ENCODE results near the gene LIPM. TPM values are rescaled to one million over a fixed set of nuclear protein-coding genes. Genes with fewer than 3 reads are reported as not detected.

Gene LIPM
- total RNA-seq, result not detected

GRCh38 chr10:88802523-88803285, at the start of gene LIPM:
Gene LIPM, plus strand, starts transcription at chr10:88802730. Its CDS starts 167 bp downstream, at chr10:88802897.

GRCh38 chr10:88759366-88760101, 43.0 kb upstream of the LIPM start, which contains the start of gene LIPN:
Gene LIPN, plus strand, starts transcription at chr10:88760020. Its CDS starts 1,386 bp downstream, at chr10:88761406.

GRCh38 chr10:88851706-88852105, 49.2 kb downstream of the LIPM start, which contains the start of gene ANKRD22:
Gene ANKRD22, minus strand, starts transcription at chr10:88851844. Its CDS starts 237 bp downstream, at chr10:88851607.

Other genes starting within 250 kb of the LIPM start
- gene RNLS, start 219.4 kb upstream of the LIPM start, total RNA-seq, result 1 to 10 TPM; 1.5 to 1.9 TPM
- not detected for gene LIPJ, start 216.0 kb upstream of the LIPM start, total RNA-seq
- gene LIPF, start 138.3 kb upstream of the LIPM start, total RNA-seq, result not detected
- not detected for gene LIPK, start 96.5 kb upstream of the LIPM start, total RNA-seq
- not detected for gene LIPN, start 42.7 kb upstream of the LIPM start, total RNA-seq
- gene ANKRD22, start 49.1 kb downstream of the LIPM start, total RNA-seq, result under 1 TPM; 0.43 to 0.86 TPM
- gene STAMBPL1, start 77.5 kb downstream of the LIPM start, total RNA-seq, result 10 to 100 TPM; 52.0 to 56.3 TPM
- 1 to 10 TPM; 4.4 to 4.8 TPM for gene ACTA2, start 150.0 kb downstream of the LIPM start, total RNA-seq
- 10 to 100 TPM; 49.7 to 51.8 TPM for gene FAS, start 188.1 kb downstream of the LIPM start, total RNA-seq